GM18520 (cell line): ENCODE data around the gene SLC16A14.
"Not testable (repeated sequence)": the region's sequence is repeated elsewhere in the genome, so short reads cannot be mapped to it uniquely, and the experiment has no call there.

Source experiments
- ATAC-seq: cut with Tn5 transposase; IDR thresholded peaks from one replicate; pipeline ENCODE4 v1.9.1; 2021; ENCODE audit not compliant: unreplicated experiment

The SLC16A14 gene

GRCh38 chr2:230068651-230069055, at the start of gene SLC16A14:
SLC16A14 (minus strand) TSS chr2:230068924; CDS start chr2:230059352, 9,572 bp downstream.
- ATAC-seq, result no peak

GRCh38 chr2:230106771-230107170, 38.0 kb upstream of the SLC16A14 start:
- ATAC-seq, result no peak

GRCh38 chr2:230101967-230102366, 33.2 kb upstream of the SLC16A14 start:
- ATAC-seq, result not testable (repeated sequence)

GRCh38 chr2:230097841-230098240, 29.1 kb upstream of the SLC16A14 start:
- no peak for ATAC-seq

- no peak for ATAC-seq
Measured at GRCh38 chr2:230097424-230097823, 28.7 kb upstream of the SLC16A14 start.

- ATAC-seq, result no peak
Measured at GRCh38 chr2:230090967-230091366, 22.2 kb upstream of the SLC16A14 start.

- ATAC-seq, result no peak
Measured at GRCh38 chr2:230085201-230085600, 16.5 kb upstream of the SLC16A14 start.

- no peak for ATAC-seq
Measured at GRCh38 chr2:230077851-230078547, 9.3 kb upstream of the SLC16A14 start.

GRCh38 chr2:230076819-230077218, 8.1 kb upstream of the SLC16A14 start:
- no peak for ATAC-seq

GRCh38 chr2:230075988-230076631, 7.4 kb upstream of the SLC16A14 start:
- no peak for ATAC-seq

- no peak for ATAC-seq
Measured at GRCh38 chr2:230071421-230071820, 2.7 kb upstream of the SLC16A14 start.

- no peak for ATAC-seq
Measured at GRCh38 chr2:230069402-230069801, 678 bp upstream of the SLC16A14 start.

GRCh38 chr2:230068016-230068650, 591 bp downstream of the SLC16A14 start:
- no peak for ATAC-seq

- ATAC-seq, result no peak
Measured at GRCh38 chr2:230060672-230061293, 7.9 kb downstream of the SLC16A14 start.

GRCh38 chr2:230053753-230054478, 14.8 kb downstream of the SLC16A14 start:
- no peak for ATAC-seq

GRCh38 chr2:230052299-230052698, 16.4 kb downstream of the SLC16A14 start:
- ATAC-seq, result no peak

- ATAC-seq, result no peak
Measured at GRCh38 chr2:230050136-230050535, 18.6 kb downstream of the SLC16A14 start.

- ATAC-seq, result no peak
Measured at GRCh38 chr2:230048010-230048671, 20.6 kb downstream of the SLC16A14 start.

GRCh38 chr2:230046491-230046890, 22.2 kb downstream of the SLC16A14 start:
- no peak for ATAC-seq

- ATAC-seq, result no peak
Measured at GRCh38 chr2:230043461-230043860, 25.3 kb downstream of the SLC16A14 start.
